Measurements from ENCODE around the gene MROH9.

Gene MROH9

GRCh38 chr1:170932236-170932635 is 3.1 kb upstream of the MROH9 start:
- TF ChIP-seq GATA3 (IDR thresholded peaks at IDR 0.05; ENCODE audit: low read depth, low read length) (no peak), GATA2 (IDR thresholded peaks at IDR 0.05; ENCODE audit: low read depth, low read length) (no peak)

- no peak for TF ChIP-seq GATA3 (IDR thresholded peaks at IDR 0.05; ENCODE audit: low read depth, low read length)
- no peak for TF ChIP-seq GATA2 (IDR thresholded peaks at IDR 0.05; ENCODE audit: low read depth, low read length)
Observed at GRCh38 chr1:170938281-170938680, 2.9 kb downstream of the MROH9 start.

- TF ChIP-seq GATA2 (IDR thresholded peaks at IDR 0.05; ENCODE audit: low read depth, low read length) (no peak), GATA3 (IDR thresholded peaks at IDR 0.05; ENCODE audit: low read depth, low read length) (no peak)
Observed at GRCh38 chr1:170939476-170939875, 4.1 kb downstream of the MROH9 start.

GRCh38 chr1:170959385-170959784 is 24.1 kb downstream of the MROH9 start:
- TF ChIP-seq GATA3 (IDR thresholded peaks at IDR 0.05; ENCODE audit: low read depth, low read length) = no peak
- TF ChIP-seq GATA2 (IDR thresholded peaks at IDR 0.05; ENCODE audit: low read depth, low read length) = no peak

- TF ChIP-seq GATA2 (IDR thresholded peaks at IDR 0.05; ENCODE audit: low read depth, low read length) (no peak), GATA3 (IDR thresholded peaks at IDR 0.05; ENCODE audit: low read depth, low read length) (no peak)
Observed at GRCh38 chr1:170964506-170964905, 29.2 kb downstream of the MROH9 start.

GRCh38 chr1:170967042-170967910 is 31.9 kb downstream of the MROH9 start:
- no peak for TF ChIP-seq GATA2 (IDR thresholded peaks at IDR 0.05; ENCODE audit: low read depth, low read length)
- no peak for TF ChIP-seq GATA3 (IDR thresholded peaks at IDR 0.05; ENCODE audit: low read depth, low read length)

GRCh38 chr1:170970256-170970655 is 34.9 kb downstream of the MROH9 start:
- no peak for TF ChIP-seq GATA3 (IDR thresholded peaks at IDR 0.05; ENCODE audit: low read depth, low read length)
- no peak for TF ChIP-seq GATA2 (IDR thresholded peaks at IDR 0.05; ENCODE audit: low read depth, low read length)

- no peak for TF ChIP-seq GATA2 (IDR thresholded peaks at IDR 0.05; ENCODE audit: low read depth, low read length)
- no peak for TF ChIP-seq GATA3 (IDR thresholded peaks at IDR 0.05; ENCODE audit: low read depth, low read length)
Observed at GRCh38 chr1:170978371-170978910, 43.1 kb downstream of the MROH9 start.

GRCh38 chr1:170985406-170985805 is 50.1 kb downstream of the MROH9 start:
- TF ChIP-seq GATA2 (IDR thresholded peaks at IDR 0.05; ENCODE audit: low read depth, low read length) (no peak), GATA3 (IDR thresholded peaks at IDR 0.05; ENCODE audit: low read depth, low read length) (no peak)

- TF ChIP-seq GATA3 (IDR thresholded peaks at IDR 0.05; ENCODE audit: low read depth, low read length) (no peak), GATA2 (IDR thresholded peaks at IDR 0.05; ENCODE audit: low read depth, low read length) (no peak)
Observed at GRCh38 chr1:170986901-170987300, 51.6 kb downstream of the MROH9 start.

- TF ChIP-seq GATA3 (IDR thresholded peaks at IDR 0.05; ENCODE audit: low read depth, low read length) (no peak), GATA2 (IDR thresholded peaks at IDR 0.05; ENCODE audit: low read depth, low read length) (no peak)
Observed at GRCh38 chr1:170987424-170987823, 52.1 kb downstream of the MROH9 start.

GRCh38 chr1:170993151-170993550 is 57.8 kb downstream of the MROH9 start:
- TF ChIP-seq GATA3 (IDR thresholded peaks at IDR 0.05; ENCODE audit: low read depth, low read length) (no peak), GATA2 (IDR thresholded peaks at IDR 0.05; ENCODE audit: low read depth, low read length) (no peak)

GRCh38 chr1:170993717-170994116 is 58.4 kb downstream of the MROH9 start:
- TF ChIP-seq GATA2 (IDR thresholded peaks at IDR 0.05; ENCODE audit: low read depth, low read length) (no peak), GATA3 (IDR thresholded peaks at IDR 0.05; ENCODE audit: low read depth, low read length) (no peak)

GRCh38 chr1:171014880-171015279 is 79.5 kb downstream of the MROH9 start:
- TF ChIP-seq GATA3 (IDR thresholded peaks at IDR 0.05; ENCODE audit: low read depth, low read length) (no peak), GATA2 (IDR thresholded peaks at IDR 0.05; ENCODE audit: low read depth, low read length) (no peak)

- TF ChIP-seq GATA3 (IDR thresholded peaks at IDR 0.05; ENCODE audit: low read depth, low read length) (no peak), GATA2 (IDR thresholded peaks at IDR 0.05; ENCODE audit: low read depth, low read length) (no peak)
Observed at GRCh38 chr1:171017426-171017825, 82.1 kb downstream of the MROH9 start.

All from SH-SY5Y (cell line).